Upper lobe of left lung (tissue), 4 donors: Measurements from ENCODE around the gene SNX1.

Source experiments
- POLR2A ChIP-seq, 4 donors: fragments of 450-650 bp; IDR thresholded peaks; one replicate each; pipeline ENCODE4 v1.5.1; 2016 to 2017; ENCODE audit warnings: antibody characterized with exemption in 4 of 4, mild to moderate bottlenecking in 2 of 4
- TF ChIP-seq, protein P1 (sequence below), 6 experiments: fragments of 450-650 bp in 4 of 6; fragments of 200-600 bp in 2 of 6; sonication (generic) in 2 of 6; IDR thresholded peaks; one replicate each; pipeline ENCODE4 v1.5.1; 2016 to 2019; ENCODE audit warnings: antibody characterized with exemption in 6 of 6

DNA sequence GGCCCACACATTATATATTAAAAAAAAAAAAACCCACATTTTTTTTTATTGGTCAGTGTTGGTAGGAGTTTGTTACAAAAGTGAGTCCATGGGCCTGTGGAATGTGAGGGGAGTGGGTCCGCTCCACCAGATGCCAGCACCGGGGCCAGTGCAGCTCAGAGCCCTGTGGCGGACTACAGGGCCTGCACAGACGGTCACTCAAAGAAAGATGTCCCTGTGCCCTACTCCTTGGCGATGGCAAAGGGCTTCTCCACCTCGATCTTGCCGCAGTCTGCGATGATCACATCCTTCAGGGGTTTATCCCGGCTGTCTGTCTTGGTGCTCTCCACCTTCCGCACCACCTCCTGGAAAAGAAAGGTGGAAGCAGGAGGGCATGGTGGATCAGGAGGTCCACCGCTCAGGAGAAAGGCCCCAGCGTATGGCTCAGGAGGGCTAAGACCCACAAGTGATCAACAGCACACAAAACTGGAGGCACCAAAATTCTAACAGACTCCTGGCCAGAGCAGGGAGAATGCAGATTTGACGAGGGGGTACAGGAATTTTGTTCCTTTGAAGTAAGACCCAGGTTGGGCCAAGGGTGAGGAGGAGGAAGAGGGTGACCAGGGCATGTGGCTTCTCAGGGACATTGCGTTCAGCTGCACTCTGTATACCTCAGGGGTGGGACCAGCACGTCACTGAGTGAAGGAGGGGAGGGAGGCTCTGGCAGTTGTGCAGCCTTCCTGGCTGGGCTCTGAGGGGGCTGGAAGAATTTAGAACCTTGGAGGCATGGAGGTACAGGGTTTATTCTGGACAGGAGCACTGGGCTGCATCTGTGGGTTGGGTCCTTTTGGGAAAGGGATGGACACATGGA lies 60.2 kb downstream of the SNX1 start:
- TF ChIP-seq, protein P1, sequence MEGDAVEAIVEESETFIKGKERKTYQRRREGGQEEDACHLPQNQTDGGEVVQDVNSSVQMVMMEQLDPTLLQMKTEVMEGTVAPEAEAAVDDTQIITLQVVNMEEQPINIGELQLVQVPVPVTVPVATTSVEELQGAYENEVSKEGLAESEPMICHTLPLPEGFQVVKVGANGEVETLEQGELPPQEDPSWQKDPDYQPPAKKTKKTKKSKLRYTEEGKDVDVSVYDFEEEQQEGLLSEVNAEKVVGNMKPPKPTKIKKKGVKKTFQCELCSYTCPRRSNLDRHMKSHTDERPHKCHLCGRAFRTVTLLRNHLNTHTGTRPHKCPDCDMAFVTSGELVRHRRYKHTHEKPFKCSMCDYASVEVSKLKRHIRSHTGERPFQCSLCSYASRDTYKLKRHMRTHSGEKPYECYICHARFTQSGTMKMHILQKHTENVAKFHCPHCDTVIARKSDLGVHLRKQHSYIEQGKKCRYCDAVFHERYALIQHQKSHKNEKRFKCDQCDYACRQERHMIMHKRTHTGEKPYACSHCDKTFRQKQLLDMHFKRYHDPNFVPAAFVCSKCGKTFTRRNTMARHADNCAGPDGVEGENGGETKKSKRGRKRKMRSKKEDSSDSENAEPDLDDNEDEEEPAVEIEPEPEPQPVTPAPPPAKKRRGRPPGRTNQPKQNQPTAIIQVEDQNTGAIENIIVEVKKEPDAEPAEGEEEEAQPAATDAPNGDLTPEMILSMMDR (IDR thresholded peaks at IDR 0.05) = no peak
- no peak for TF ChIP-seq POLR2A (IDR thresholded peaks at IDR 0.05)
